Endothelial cell of coronary artery (primary cell): ENCODE measurements around the gene MTCP1. TPM values are rescaled to one million over a fixed set of nuclear protein-coding genes. Genes with fewer than 3 reads are reported as not detected.

Experiments
- total RNA-seq: library from RNA; depleted of rRNA; stranded (reverse); fragments of >200 nt; gene quantifications from 2 replicates; pipeline ENCODE4 v1.2.3, GENCODE V29; 2014

Gene MTCP1
- total RNA-seq: 11.9 and 14.9 TPM in 2 replicates

DNA sequence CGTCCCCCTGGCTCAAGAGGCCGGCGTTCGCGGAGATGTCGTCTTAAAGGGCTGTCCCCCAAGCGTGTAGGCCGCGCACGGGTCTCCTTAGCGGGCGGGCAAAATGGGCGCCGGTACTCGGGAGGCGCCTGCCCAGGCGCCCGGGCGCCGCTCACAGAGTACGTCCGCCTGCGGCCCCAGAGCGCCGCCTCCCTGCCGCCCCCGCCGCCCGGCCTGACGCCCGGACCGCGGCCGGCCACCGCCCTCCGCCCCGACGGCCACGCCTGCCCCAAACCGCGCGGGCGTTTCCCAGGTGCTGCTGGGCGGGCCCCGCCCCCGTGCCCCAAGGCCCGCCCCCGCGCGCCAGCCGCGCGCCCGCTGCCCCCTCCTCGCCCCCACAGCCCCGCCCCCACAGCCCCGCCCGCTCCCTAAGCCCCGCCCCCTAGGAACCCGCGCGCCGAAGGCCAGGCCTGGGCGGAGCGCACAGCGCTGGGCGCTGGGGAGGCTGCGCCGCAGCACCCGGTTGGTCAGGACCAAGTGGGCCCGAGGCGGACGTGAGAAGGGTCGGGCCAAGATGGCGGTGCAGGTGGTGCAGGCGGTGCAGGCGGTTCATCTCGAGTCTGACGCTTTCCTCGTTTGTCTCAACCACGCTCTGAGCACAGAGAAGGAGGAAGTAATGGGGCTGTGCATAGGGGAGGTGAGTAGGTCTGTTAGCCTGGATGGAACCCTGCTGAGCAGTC is at the start of gene MTCP1, which contains the start of the genes BRCC3 and CMC4:
MTCP1 (minus strand) TSS at position 162 of the 719 bp plus-strand sequence. CDS start 5,126 bp downstream, outside the sequence.
BRCC3 (plus strand) TSS at position 534 of the 719 bp plus-strand sequence; CDS start at position 554, 20 bp downstream.
CMC4 (minus strand) TSS at position 162 of the 719 bp plus-strand sequence. CDS start 7,113 bp downstream, outside the sequence.

GRCh38 chrX:155026727-155027508 is 44.0 kb downstream of the MTCP1 start, which contains the start of gene FUNDC2:
TSS of gene FUNDC2 (plus strand) at chrX:155026844. CDS start at chrX:155026939, 95 bp downstream.

GRCh38 chrX:155022585-155022984 is 48.4 kb downstream of the MTCP1 start, which contains the start of gene F8:
TSS of gene F8 (minus strand) at chrX:155022723. CDS start at chrX:155022552, 171 bp downstream.

Other genes starting within 250 kb of the MTCP1 start
- not detected in 2 replicates for gene SMIM9, start 236.5 kb downstream of the MTCP1 start, total RNA-seq
- gene F8A1, start 184.8 kb downstream of the MTCP1 start, total RNA-seq: 0.45 and 1.1 TPM in 2 replicates
- 0.56 and 0.81 TPM in 2 replicates for gene F8, start 48.4 kb downstream of the MTCP1 start, total RNA-seq
- 32.6 and 41.5 TPM in 2 replicates for gene FUNDC2, start 44.3 kb downstream of the MTCP1 start, total RNA-seq
- 5.7 and 6.0 TPM in 2 replicates for gene CMC4, start within 50 bp of the MTCP1 start, total RNA-seq
- 15.7 and 17.6 TPM in 2 replicates for gene BRCC3, start 372 bp upstream of the MTCP1 start, total RNA-seq
- gene VBP1, start 145.3 kb upstream of the MTCP1 start, total RNA-seq: 49.8 and 61.9 TPM in 2 replicates
- under 0.01 and 0.09 TPM in 2 replicates for gene RAB39B, start 193.4 kb upstream of the MTCP1 start, total RNA-seq